OCI-LY3 (cell line): ENCODE data around the gene SEPHS1.

Experiments
- H2AFZ ChIP-seq: fragments of 200-600, 300-600 bp; shearing (Covaris generic); 2 replicates; pipeline ENCODE4 v1.6.0; 2014; ENCODE audit warnings: antibody characterized with exemption, low read depth, low read length
- H3K27ac ChIP-seq: fragments of 200-600, 300-600 bp; sonication (generic); 2 replicates; pipeline ENCODE4 v1.5.1; 2014; ENCODE audit warnings: mild to moderate bottlenecking, low read length, moderate library complexity, mixed read lengths
- H3K27me3 ChIP-seq: fragments of 200-600, 300-600 bp; sonication (generic); 2 replicates; pipeline ENCODE4 v1.6.1; 2014; ENCODE audit warnings: low read depth, low read length, mixed read lengths
- H3K36me3 ChIP-seq: fragments of 200-600, 300-600 bp; sonication (generic); replicated peaks from 2 replicates; pipeline ENCODE3; 2014; ENCODE audit warnings: low read depth, low read length, mixed read lengths
- H3K4me1 ChIP-seq: fragments of 300-600, 200-600 bp; sonication (generic); 2 replicates; pipeline ENCODE4 v1.6.1; 2014; ENCODE audit warnings: low read length, mixed read lengths
- H3K4me2 ChIP-seq: fragments of 200-600, 300-600 bp; sonication (generic); 2 replicates; pipeline ENCODE4 v1.6.1; 2014; ENCODE audit warnings: low read length, mixed read lengths
- H3K4me3 ChIP-seq: fragments of 300-600, 200-600 bp; sonication (generic); 2 replicates; pipeline ENCODE4 v1.5.1; 2014; ENCODE audit warnings: antibody characterized with exemption, mild to moderate bottlenecking, low read length, moderate library complexity
- H3K79me2 ChIP-seq: fragments of 300-600, 200-600 bp; shearing (Covaris generic); 2 replicates; pipeline ENCODE4 v1.6.1; 2014; ENCODE audit warnings: mild to moderate bottlenecking, low read length, mixed read lengths
- H3K9ac ChIP-seq: fragments of 300-600, 200-600 bp; shearing (Covaris generic); 2 replicates; pipeline ENCODE4 v1.6.0; 2014; ENCODE audit warnings: mild to moderate bottlenecking, low read length, moderate library complexity
- H3K9me3 ChIP-seq: fragments of 200-600, 300-600 bp; shearing (Covaris generic); 2 replicates; pipeline ENCODE4 v1.6.1; 2014; ENCODE audit warnings: low read length, mixed read lengths; ENCODE audit not compliant: insufficient read depth
- H4K20me1 ChIP-seq: fragments of 200-600, 300-600 bp; sonication (generic); 2 replicates; pipeline ENCODE4 v1.6.1; 2016; ENCODE audit warnings: low read length, mixed read lengths; ENCODE audit not compliant: insufficient read depth
- EZH2phosphoT487 ChIP-seq: fragments of 200-600 bp; shearing (Covaris generic); IDR thresholded peaks from 2 replicates; pipeline ENCODE4 v1.6.1; 2018; ENCODE audit warnings: antibody characterized with exemption, mixed run types, low read depth
- TF ChIP-seq, protein P1 (sequence below): fragments of 200-600, 300-600 bp; sonication (generic); IDR thresholded peaks from 2 replicates; pipeline ENCODE4 v1.5.1; 2014; ENCODE audit warnings: antibody characterized with exemption, low read length, low read depth

Gene SEPHS1

DNA sequence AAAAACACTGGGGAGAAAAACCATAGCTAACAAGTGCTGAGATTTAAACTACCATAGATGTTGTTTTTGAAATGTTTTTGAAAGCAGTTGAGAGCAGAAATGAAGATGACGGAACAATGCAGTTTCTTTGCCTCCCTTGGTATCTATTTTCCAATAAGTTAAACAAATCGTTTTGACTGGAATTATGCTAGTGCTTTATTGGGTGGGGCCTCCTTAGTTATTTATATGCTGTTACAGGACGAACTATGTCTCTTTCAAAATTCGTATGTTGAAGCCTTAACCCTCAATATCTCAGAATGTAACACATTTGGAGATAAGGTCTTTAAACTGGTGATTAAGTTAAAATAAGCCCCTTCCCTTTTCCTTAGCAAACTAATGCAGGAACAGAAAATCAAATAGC is 45.5 kb upstream of the SEPHS1 start:
- H3K9me3 ChIP-seq = no peaks in the 10 kb centered on the region
- no peaks in the 10 kb centered on the region for H3K36me3 ChIP-seq

DNA sequence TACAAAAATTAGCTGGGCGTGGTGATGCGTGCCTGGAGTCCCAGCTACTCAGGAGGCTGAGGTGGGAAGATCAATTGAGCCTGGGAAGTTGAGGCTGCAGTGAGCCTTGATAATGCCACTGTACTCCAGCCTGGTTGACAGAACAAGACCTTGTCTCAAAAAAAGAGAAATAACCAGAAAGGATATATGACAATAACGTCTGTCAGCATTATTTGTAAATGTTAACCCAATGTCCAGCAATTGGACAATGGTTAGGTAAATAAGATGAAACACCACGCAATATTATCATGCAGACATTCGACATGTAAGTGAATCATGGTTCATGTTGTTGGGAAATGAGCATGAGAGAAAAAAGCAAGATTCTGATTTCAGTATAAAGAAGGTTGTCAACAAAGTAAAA is 44.6 kb upstream of the SEPHS1 start:
- Histone ChIP-seq H2AFZ (no peak overlapping the region), H3K9ac (no peak overlapping the region), H3K27me3 (no peaks in the 10 kb centered on the region), H3K4me1 (peaks cover 6% of the 10 kb centered on the region; the same call in 1 of the 2 replicates), H3K9me3 (no peaks in the 10 kb centered on the region), H3K36me3 (no peaks in the 10 kb centered on the region), H3K4me2 (no peak overlapping the region), H3K4me3 (no peak overlapping the region), H4K20me1 (no peaks in the 10 kb centered on the region), H3K27ac (no peak overlapping the region), H3K79me2 (no peaks in the 10 kb centered on the region)
- no peak for TF ChIP-seq EZH2phosphoT487
- TF ChIP-seq, protein P1, sequence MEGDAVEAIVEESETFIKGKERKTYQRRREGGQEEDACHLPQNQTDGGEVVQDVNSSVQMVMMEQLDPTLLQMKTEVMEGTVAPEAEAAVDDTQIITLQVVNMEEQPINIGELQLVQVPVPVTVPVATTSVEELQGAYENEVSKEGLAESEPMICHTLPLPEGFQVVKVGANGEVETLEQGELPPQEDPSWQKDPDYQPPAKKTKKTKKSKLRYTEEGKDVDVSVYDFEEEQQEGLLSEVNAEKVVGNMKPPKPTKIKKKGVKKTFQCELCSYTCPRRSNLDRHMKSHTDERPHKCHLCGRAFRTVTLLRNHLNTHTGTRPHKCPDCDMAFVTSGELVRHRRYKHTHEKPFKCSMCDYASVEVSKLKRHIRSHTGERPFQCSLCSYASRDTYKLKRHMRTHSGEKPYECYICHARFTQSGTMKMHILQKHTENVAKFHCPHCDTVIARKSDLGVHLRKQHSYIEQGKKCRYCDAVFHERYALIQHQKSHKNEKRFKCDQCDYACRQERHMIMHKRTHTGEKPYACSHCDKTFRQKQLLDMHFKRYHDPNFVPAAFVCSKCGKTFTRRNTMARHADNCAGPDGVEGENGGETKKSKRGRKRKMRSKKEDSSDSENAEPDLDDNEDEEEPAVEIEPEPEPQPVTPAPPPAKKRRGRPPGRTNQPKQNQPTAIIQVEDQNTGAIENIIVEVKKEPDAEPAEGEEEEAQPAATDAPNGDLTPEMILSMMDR = no peak

More for the DNA sequence above, 45.5 kb upstream of the SEPHS1 start:
- Histone ChIP-seq H3K4me1 (peaks cover 6% of the 10 kb centered on the region; the same call in 1 of the 2 replicates), H3K27ac (no peak overlapping the region), H2AFZ (no peak overlapping the region), H3K4me3 (no peak overlapping the region), H3K79me2 (no peaks in the 10 kb centered on the region), H3K9ac (no peak overlapping the region), H4K20me1 (no peaks in the 10 kb centered on the region), H3K27me3 (no peaks in the 10 kb centered on the region), H3K4me2 (no peak overlapping the region)
- TF ChIP-seq, protein P1 = no peak

DNA sequence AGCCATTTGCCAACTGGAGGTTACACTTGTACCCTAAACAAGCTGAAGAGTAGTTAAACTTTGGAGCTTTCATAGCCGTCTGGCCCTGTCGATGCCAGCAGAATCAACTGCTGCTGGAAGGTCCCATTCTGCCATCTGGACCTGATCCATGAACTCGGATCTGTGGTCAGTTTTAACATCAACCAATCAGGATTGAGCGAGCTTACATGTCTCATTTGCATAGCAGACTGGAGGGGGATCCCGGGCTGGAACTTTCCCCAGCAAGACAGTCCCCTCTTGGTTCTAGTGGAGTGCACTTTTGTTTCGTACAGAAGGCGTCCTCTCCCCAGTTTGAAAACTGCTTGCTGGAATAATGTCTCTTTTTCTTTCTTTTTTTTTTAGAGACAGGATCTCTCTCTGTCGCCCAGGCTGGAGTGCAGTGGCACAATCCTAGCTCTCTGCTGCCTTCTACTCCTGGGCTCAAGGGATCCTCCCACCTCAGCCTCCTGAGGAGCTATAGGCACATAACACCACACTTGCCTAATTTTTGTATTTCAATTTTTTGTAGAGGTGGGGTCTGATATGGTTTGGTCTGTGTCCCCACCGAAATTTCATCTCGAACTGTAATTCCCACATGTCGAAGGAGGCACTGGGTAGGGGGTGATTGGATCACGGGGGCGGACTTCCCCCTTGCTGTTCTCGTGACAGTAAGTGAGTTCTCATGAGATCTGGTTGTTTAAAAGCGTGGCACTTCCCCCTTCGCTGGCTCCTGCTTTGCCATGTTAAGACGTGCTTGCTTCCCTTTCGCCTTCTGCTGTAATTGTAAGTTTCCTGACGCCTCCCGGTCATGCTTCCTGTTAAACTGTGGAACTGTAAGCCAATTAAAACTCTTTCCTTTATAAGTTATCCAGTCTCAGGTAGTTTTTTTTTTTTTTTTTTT is 42.8 kb upstream of the SEPHS1 start:
- H3K4me3 ChIP-seq = no peak overlapping the region
- H3K79me2 ChIP-seq = no peaks in the 10 kb centered on the region
- peaks cover 6% of the 10 kb centered on the region; the same call in 1 of the 2 replicates for H3K4me1 ChIP-seq
- H3K9ac ChIP-seq = no peak overlapping the region
- H2AFZ ChIP-seq = no peak overlapping the region
- no peaks in the 10 kb centered on the region for H4K20me1 ChIP-seq
- H3K4me2 ChIP-seq = no peak overlapping the region
- H3K36me3 ChIP-seq = no peaks in the 10 kb centered on the region
- no peak overlapping the region for H3K27ac ChIP-seq
- TF ChIP-seq, protein P1 = no peak
- no peaks in the 10 kb centered on the region for H3K9me3 ChIP-seq
- H3K27me3 ChIP-seq = no peaks in the 10 kb centered on the region

DNA sequence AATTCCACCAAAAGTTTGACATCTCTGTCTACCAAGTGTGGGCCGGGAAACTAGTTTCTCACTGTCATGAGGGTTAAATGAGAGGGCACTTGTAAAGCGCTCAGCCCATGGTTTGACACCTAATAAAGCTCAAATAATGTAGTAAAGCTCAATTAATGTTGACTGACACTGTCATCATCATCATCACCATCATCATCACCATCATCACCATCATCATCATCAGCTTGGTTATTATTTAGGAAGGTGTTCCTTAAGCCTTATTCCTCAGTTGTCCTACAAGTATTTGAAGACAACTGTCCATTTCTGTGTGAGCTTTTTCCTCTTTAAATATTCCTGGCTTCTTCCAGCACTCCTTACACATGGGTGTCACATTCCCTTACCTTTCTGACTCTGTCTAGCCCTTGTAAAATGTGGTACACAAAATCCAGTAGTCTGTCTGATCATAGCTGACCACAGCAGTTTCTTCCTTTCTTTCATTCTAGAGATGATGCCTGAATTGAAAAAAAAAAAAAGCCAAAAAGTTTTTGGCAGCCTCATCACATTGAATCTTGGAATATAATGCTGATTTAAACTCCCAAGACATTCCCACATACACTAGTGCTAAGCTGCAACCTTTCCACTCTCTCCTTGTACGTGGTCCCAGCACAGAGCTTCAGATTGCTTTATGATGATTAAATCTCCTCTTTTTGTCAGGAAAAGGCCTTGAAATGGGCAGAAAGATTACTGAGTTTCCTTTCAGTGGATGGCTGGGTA is 40.6 kb upstream of the SEPHS1 start:
- no peak for TF ChIP-seq EZH2phosphoT487
- TF ChIP-seq, protein P1 = no peak
- H3K27me3 ChIP-seq = no peaks in the 10 kb centered on the region
- H3K4me3 ChIP-seq = no peak overlapping the region
- no peaks in the 10 kb centered on the region for H4K20me1 ChIP-seq
- no peak overlapping the region for H2AFZ ChIP-seq
- no peak overlapping the region for H3K9ac ChIP-seq
- no peak overlapping the region for H3K4me2 ChIP-seq
- H3K27ac ChIP-seq = no peak overlapping the region
- H3K4me1 ChIP-seq = peaks cover 6% of the 10 kb centered on the region; the same call in 1 of the 2 replicates
- no peaks in the 10 kb centered on the region for H3K9me3 ChIP-seq
- no peaks in the 10 kb centered on the region for H3K36me3 ChIP-seq
- H3K79me2 ChIP-seq = no peaks in the 10 kb centered on the region
